ENCODE results near the gene HIVEP3. TPM values are rescaled to one million over a fixed set of nuclear protein-coding genes. Genes with fewer than 3 reads are reported as not detected.
A peak's percentile ranks its signal among the peaks of the same experiment; 100 is the strongest.

HIVEP3 gene
- total RNA-seq, 2 donors from 2014 or later, result 4.7 to 5.8 TPM

- Histone ChIP-seq H3K9me3 (no peaks in the 10 kb centered on the region), H3K27me3 (no peaks in the 10 kb centered on the region), H3K27ac (no peak overlapping the region), H3K36me3 (no peaks in the 10 kb centered on the region), H3K4me1 (peaks cover 0 to 9% of the 10 kb centered on the region in 2 donors), H3K4me3 (no peak overlapping the region)
- peak; percentile 80 to 89 for TF ChIP-seq CTCF (IDR thresholded peaks at IDR 0.05)
- DNase-seq (ENCODE audit: low spot score), result peak; percentile 82
Observed at GRCh38 chr1:41573785-41574713, 344.7 kb downstream of the HIVEP3 start.

GRCh38 chr1:41573194-41573593, 345.5 kb downstream of the HIVEP3 start:
- no peaks in the 10 kb centered on the region for H3K27me3 ChIP-seq
- H3K9me3 ChIP-seq, result no peaks in the 10 kb centered on the region
- DNase-seq (ENCODE audit: low spot score), result no peak
- no peak for TF ChIP-seq CTCF (IDR thresholded peaks at IDR 0.05)
- no peaks in the 10 kb centered on the region for H3K36me3 ChIP-seq
- H3K4me1 ChIP-seq, result peaks cover 0 to 9% of the 10 kb centered on the region in 2 donors
- H3K27ac ChIP-seq, result no peak overlapping the region
- H3K4me3 ChIP-seq, result no peak overlapping the region

- H3K4me1 ChIP-seq, result peaks cover 0 to 9% of the 10 kb centered on the region in 2 donors
- H3K9me3 ChIP-seq, result no peaks in the 10 kb centered on the region
- H3K4me3 ChIP-seq, result no peak overlapping the region
- no peaks in the 10 kb centered on the region for H3K27me3 ChIP-seq
- no peak overlapping the region for H3K27ac ChIP-seq
- DNase-seq (ENCODE audit: low spot score), result peak; percentile 16
- no peak for TF ChIP-seq CTCF (IDR thresholded peaks at IDR 0.05)
- H3K36me3 ChIP-seq, result no peaks in the 10 kb centered on the region
Observed at GRCh38 chr1:41572224-41572623, 346.5 kb downstream of the HIVEP3 start.

GRCh38 chr1:41571041-41571440, 347.7 kb downstream of the HIVEP3 start:
- Histone ChIP-seq H3K36me3 (no peaks in the 10 kb centered on the region), H3K27ac (no peak overlapping the region), H3K4me3 (no peak overlapping the region), H3K9me3 (no peaks in the 10 kb centered on the region), H3K27me3 (no peaks in the 10 kb centered on the region), H3K4me1 (peaks cover 0 to 9% of the 10 kb centered on the region in 2 donors)
- TF ChIP-seq CTCF (IDR thresholded peaks at IDR 0.05), result no peak
- DNase-seq (ENCODE audit: low spot score), result peak; percentile 26

GRCh38 chr1:41568204-41568603, 350.5 kb downstream of the HIVEP3 start:
- DNase-seq (ENCODE audit: low spot score), result no peak

More at GRCh38 chr1:41568204-41568603, 350.5 kb downstream of the HIVEP3 start:
- TF ChIP-seq CTCF (IDR thresholded peaks at IDR 0.05), result no peak
- Histone ChIP-seq H3K27ac (no peak overlapping the region), H3K4me3 (no peak overlapping the region), H3K9me3 (no peaks in the 10 kb centered on the region), H3K4me1 (no peaks in the 10 kb centered on the region), H3K36me3 (no peaks in the 10 kb centered on the region), H3K27me3 (no peaks in the 10 kb centered on the region)

All from right atrium auricular region (tissue), 2 donors.